Measurements from ENCODE around the gene CEPT1. TPM values are rescaled to one million over a fixed set of nuclear protein-coding genes. Genes with fewer than 3 reads are reported as not detected.

The CEPT1 gene
- total RNA-seq, 1 experiment from 2014 or later: 34.2 TPM

DNA sequence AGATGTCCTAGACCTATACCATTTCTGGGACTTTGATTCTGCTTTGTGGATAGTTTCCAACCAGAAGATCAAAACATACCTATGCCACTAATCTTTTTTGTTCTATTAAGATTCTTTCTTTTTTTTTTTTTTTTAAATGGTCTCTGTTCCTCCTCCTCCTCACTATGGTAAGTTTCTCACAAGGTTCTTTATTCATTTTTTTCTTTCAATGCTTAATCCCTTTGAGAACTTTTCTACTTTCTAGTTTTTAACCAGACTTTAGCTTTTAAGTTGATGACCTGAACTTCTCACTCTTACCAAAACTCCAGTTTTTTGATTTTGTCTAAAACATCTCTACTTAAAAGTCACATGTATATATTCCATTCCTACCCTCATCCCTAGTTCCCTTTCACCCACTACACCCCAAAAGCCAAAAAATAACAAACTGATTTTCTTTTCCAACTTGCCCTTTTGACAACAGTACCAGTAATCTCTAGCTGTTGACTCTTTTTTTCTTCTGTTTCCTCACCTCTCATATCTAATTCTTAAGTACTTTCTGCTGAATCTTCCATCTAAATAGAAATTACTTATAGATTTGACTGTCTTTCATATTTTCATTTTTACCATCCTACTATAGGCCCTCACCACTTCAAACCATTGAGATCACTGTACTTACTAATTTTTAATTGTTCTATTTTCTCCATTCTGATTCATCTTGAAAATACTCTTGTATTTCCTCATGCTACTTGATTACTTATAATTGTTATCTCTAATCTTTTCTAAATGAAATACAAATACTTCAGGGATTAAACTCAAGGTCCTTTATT is 6.1 kb downstream of the CEPT1 start:
- H3K9me2 ChIP-seq (ENCODE audit: insufficient read depth): no peaks in the 10 kb centered on the region
- no peak overlapping the region for H3K4me3 ChIP-seq (replicated peaks in 1 of 2; ENCODE audit: low read depth in 1 of 2, low read length in 2 of 2)
- ATAC-seq: no peak
- POLR2A ChIA-PET: no interaction called here
- H3K9me3 ChIP-seq (ENCODE audit: control insufficient read depth in 1 of 2, insufficient read depth in 1 of 2, low read depth in 1 of 2, low read length in 2 of 2): no peaks in the 10 kb centered on the region
- BruUV-seq (replicated peaks): no TSS peak
- CTCF ChIA-PET: no interaction called here
- no peak overlapping the region for H2AFZ ChIP-seq (ENCODE audit: low read depth, low read length, poor library complexity, severe bottlenecking)
- H3K36me3 ChIP-seq (ENCODE audit: control insufficient read depth in 1 of 2, insufficient read depth in 2 of 2, low read length in 2 of 2): peaks cover 8 to 19% of the 10 kb centered on the region in 2 experiments; a peak in 3 of 4 replicates
- TF ChIP-seq ELF1 (IDR thresholded peaks at IDR 0.05; ENCODE audit: borderline replicate concordance, low read depth): no peak
- TF ChIP-seq JUND (IDR thresholded peaks at IDR 0.05): no peak
- TF ChIP-seq, protein P1, sequence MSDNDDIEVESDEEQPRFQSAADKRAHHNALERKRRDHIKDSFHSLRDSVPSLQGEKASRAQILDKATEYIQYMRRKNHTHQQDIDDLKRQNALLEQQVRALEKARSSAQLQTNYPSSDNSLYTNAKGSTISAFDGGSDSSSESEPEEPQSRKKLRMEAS (IDR thresholded peaks at IDR 0.05): no peak
- TF ChIP-seq RAD21 (IDR thresholded peaks at IDR 0.05; ENCODE audit: low read depth): no peak
- TF ChIP-seq ZFX (IDR thresholded peaks at IDR 0.05): no peak
- no peak for TF ChIP-seq SP1 (IDR thresholded peaks at IDR 0.05; ENCODE audit: low read depth)
- no peak for TF ChIP-seq POLR2AphosphoS5 (IDR thresholded peaks at IDR 0.05; ENCODE audit: low read depth, low read length)
- TF ChIP-seq, protein P2, sequence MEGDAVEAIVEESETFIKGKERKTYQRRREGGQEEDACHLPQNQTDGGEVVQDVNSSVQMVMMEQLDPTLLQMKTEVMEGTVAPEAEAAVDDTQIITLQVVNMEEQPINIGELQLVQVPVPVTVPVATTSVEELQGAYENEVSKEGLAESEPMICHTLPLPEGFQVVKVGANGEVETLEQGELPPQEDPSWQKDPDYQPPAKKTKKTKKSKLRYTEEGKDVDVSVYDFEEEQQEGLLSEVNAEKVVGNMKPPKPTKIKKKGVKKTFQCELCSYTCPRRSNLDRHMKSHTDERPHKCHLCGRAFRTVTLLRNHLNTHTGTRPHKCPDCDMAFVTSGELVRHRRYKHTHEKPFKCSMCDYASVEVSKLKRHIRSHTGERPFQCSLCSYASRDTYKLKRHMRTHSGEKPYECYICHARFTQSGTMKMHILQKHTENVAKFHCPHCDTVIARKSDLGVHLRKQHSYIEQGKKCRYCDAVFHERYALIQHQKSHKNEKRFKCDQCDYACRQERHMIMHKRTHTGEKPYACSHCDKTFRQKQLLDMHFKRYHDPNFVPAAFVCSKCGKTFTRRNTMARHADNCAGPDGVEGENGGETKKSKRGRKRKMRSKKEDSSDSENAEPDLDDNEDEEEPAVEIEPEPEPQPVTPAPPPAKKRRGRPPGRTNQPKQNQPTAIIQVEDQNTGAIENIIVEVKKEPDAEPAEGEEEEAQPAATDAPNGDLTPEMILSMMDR (IDR thresholded peaks at IDR 0.05 in 2 of 3, conservative IDR thresholded peaks at IDR 0.05 in 1 of 3; ENCODE audit: borderline replicate concordance in 1 of 3, insufficient read depth in 1 of 3, low read depth in 2 of 3, low read length in 2 of 3): no peak
- no peak for TF ChIP-seq ZNF274 (IDR thresholded peaks at IDR 0.05; ENCODE audit: low read depth, low read length)
- no peak for TF ChIP-seq SIN3A (IDR thresholded peaks at IDR 0.05; ENCODE audit: low read depth)
- TF ChIP-seq, protein P3, sequence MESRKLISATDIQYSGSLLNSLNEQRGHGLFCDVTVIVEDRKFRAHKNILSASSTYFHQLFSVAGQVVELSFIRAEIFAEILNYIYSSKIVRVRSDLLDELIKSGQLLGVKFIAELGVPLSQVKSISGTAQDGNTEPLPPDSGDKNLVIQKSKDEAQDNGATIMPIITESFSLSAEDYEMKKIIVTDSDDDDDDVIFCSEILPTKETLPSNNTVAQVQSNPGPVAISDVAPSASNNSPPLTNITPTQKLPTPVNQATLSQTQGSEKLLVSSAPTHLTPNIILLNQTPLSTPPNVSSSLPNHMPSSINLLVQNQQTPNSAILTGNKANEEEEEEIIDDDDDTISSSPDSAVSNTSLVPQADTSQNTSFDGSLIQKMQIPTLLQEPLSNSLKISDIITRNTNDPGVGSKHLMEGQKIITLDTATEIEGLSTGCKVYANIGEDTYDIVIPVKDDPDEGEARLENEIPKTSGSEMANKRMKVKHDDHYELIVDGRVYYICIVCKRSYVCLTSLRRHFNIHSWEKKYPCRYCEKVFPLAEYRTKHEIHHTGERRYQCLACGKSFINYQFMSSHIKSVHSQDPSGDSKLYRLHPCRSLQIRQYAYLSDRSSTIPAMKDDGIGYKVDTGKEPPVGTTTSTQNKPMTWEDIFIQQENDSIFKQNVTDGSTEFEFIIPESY (IDR thresholded peaks at IDR 0.05; ENCODE audit: extremely low read depth, insufficient replicate concordance, low read length): no peak
- TF ChIP-seq EZH2 (IDR thresholded peaks at IDR 0.05): no peak
- TF ChIP-seq FOSL1 (IDR thresholded peaks at IDR 0.05; ENCODE audit: low read depth): no peak
- no peak for TF ChIP-seq POLR2A (IDR thresholded peaks at IDR 0.05; ENCODE audit: borderline replicate concordance, extremely low read depth, insufficient read depth, insufficient read length)
- TF ChIP-seq SRF (IDR thresholded peaks at IDR 0.05; ENCODE audit: low read depth): no peak
- no peak for TF ChIP-seq CBX3 (IDR thresholded peaks at IDR 0.05; ENCODE audit: low read depth)
- peaks cover 5% of the 10 kb centered on the region in 2 experiments; a peak in 3 of 4 replicates for H3K4me1 ChIP-seq (ENCODE audit: control insufficient read depth in 1 of 2, insufficient read depth in 2 of 2, low read length in 2 of 2)
- H3K9ac ChIP-seq (ENCODE audit: low read length): no peak overlapping the region
- H3K4me2 ChIP-seq (ENCODE audit: low read length): no peak overlapping the region
- 0 out of 2 replicates have a peak, but pooled peaks cover 4% of the 10 kb centered on the region for H4K20me1 ChIP-seq (ENCODE audit: insufficient read depth)
- H3K79me2 ChIP-seq (ENCODE audit: insufficient read depth, low read length): peaks cover 92% of the 10 kb centered on the region
- intact Hi-C loops (cut with micrococcal nuclease): no loop called here
- DNase-seq (ENCODE audit: low read depth, low spot score): no peak
- no peaks in the 10 kb centered on the region for H3K27me3 ChIP-seq (ENCODE audit: insufficient read depth, low read length)
- RAD21 ChIA-PET (ENCODE audit: low non-redundant PET in 1 of 2, low total read pairs in 2 of 2, uncharacterized antibody in 2 of 2, unreplicated experiment in 2 of 2): no interaction called here
- H3K27ac ChIP-seq (ENCODE audit: low read depth, low read length): no peak overlapping the region
